NCI-H526 (cell line): Measurements from ENCODE around the gene LIN28A.

Experiments used
- DNase-seq, 2 experiments: peaks; one replicate each; lab custom pipeline; 2025; lab: John Stamatoyannopoulos, UW

LIN28A gene

GRCh38 chr1:26434161-26434752 is 23.6 kb downstream of the LIN28A start:
- no peak for DNase-seq

GRCh38 chr1:26438041-26438440 is 27.4 kb downstream of the LIN28A start:
- no peak for DNase-seq

GRCh38 chr1:26440259-26440658 is 29.6 kb downstream of the LIN28A start:
- no peak for DNase-seq

- DNase-seq, result no peak
Observed at GRCh38 chr1:26449868-26450267, 39.3 kb downstream of the LIN28A start.

GRCh38 chr1:26450908-26451307 is 40.3 kb downstream of the LIN28A start:
- no peak for DNase-seq

GRCh38 chr1:26452459-26453183 is 42.0 kb downstream of the LIN28A start:
- DNase-seq, result no peak

GRCh38 chr1:26459148-26459547 is 48.5 kb downstream of the LIN28A start:
- no peak for DNase-seq

GRCh38 chr1:26459573-26460031 is 49.0 kb downstream of the LIN28A start:
- DNase-seq, result no peak

- DNase-seq, result no peak
Observed at GRCh38 chr1:26468911-26469310, 58.3 kb downstream of the LIN28A start.

- no peak for DNase-seq
Observed at GRCh38 chr1:26469558-26469957, 58.9 kb downstream of the LIN28A start.

GRCh38 chr1:26470878-26471497 is 60.4 kb downstream of the LIN28A start:
- peak in 1 of 2 experiments; percentile 54 for DNase-seq

- peak; percentile 81 to 91 for DNase-seq
Observed at GRCh38 chr1:26471498-26472319, 61.1 kb downstream of the LIN28A start.

- DNase-seq, result peak; percentile 77 to 97
Observed at GRCh38 chr1:26472320-26472900, 61.8 kb downstream of the LIN28A start, which contains the start of gene HMGN2. TSS of gene HMGN2 (plus strand) at chr1:26472440. CDS start at chr1:26472613, 173 bp downstream.

- DNase-seq, result peak; percentile 71 to 94
Observed at GRCh38 chr1:26472901-26473845, 62.6 kb downstream of the LIN28A start.

- no peak for DNase-seq
Observed at GRCh38 chr1:26474818-26475217, 64.2 kb downstream of the LIN28A start.

GRCh38 chr1:26475989-26476388 is 65.4 kb downstream of the LIN28A start:
- no peak for DNase-seq

GRCh38 chr1:26476958-26477357 is 66.3 kb downstream of the LIN28A start:
- no peak for DNase-seq

GRCh38 chr1:26477446-26478152 is 67.0 kb downstream of the LIN28A start:
- peak in 1 of 2 experiments; percentile 20 for DNase-seq

- DNase-seq, result no peak
Observed at GRCh38 chr1:26478159-26478558, 67.5 kb downstream of the LIN28A start.

- no peak for DNase-seq
Observed at GRCh38 chr1:26478988-26479387, 68.4 kb downstream of the LIN28A start.
